ENCODE results near the gene WDR3.

DNA sequence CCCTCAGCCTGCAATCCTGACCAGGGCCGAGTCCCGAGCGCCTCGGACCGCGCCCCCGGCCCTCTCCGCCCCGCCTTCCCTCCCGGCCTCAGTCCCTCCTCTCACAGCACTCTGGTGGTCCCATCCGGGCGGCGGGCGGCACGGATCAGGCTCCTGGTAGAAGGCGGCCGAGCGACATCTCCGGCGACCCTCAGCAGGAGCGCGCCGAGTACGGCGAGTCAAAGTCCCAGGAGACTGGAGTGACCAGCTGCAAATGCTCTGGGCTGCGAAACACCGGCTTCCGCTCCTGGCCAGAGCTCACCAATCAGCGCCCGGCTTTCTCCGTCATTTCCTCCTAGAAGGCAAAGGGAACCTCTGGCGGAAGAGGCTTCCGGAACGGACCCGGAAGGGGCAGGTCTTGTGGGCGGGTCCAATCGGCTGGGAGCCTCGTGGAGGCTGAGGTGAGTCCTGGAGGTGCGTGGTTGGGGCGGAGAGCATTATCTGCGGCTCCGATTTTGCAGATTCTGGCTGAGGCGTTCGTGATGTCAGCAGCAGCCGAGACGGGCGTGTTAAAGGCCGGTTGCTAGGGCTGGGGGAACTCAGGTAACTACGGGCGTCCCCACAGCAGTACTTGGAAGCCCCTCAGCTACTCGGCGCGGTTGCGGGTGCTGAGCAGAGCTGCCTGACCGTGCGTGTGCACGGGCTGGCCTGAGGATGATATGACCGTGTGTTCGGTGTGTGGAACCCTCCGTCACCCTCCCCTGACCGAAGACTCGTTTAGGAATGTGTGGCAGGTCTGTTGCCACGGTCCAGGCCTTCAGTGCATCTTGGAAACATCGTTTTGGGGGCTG lies at the start of gene WDR3, which contains the start of gene GDAP2:
- TF ChIP-seq, protein P1, sequence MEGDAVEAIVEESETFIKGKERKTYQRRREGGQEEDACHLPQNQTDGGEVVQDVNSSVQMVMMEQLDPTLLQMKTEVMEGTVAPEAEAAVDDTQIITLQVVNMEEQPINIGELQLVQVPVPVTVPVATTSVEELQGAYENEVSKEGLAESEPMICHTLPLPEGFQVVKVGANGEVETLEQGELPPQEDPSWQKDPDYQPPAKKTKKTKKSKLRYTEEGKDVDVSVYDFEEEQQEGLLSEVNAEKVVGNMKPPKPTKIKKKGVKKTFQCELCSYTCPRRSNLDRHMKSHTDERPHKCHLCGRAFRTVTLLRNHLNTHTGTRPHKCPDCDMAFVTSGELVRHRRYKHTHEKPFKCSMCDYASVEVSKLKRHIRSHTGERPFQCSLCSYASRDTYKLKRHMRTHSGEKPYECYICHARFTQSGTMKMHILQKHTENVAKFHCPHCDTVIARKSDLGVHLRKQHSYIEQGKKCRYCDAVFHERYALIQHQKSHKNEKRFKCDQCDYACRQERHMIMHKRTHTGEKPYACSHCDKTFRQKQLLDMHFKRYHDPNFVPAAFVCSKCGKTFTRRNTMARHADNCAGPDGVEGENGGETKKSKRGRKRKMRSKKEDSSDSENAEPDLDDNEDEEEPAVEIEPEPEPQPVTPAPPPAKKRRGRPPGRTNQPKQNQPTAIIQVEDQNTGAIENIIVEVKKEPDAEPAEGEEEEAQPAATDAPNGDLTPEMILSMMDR (IDR thresholded peaks at IDR 0.05; ENCODE audit: borderline replicate concordance, extremely low read depth, low read length, poor library complexity, severe bottlenecking): no peak
- TF ChIP-seq EZH2 (IDR thresholded peaks at IDR 0.05; ENCODE audit: borderline replicate concordance, low read depth, low read length, severe bottlenecking): no peak

Data from DND-41 (cell line).